T-cell (primary cell): ENCODE data around the gene CLP1. TPM values are rescaled to one million over a fixed set of nuclear protein-coding genes. Genes with fewer than 3 reads are reported as not detected.
A peak's percentile ranks its signal among the peaks of the same experiment; 100 is the strongest.

ENCODE experiments used
- ATAC-seq, 4 experiments: fragments of 200-7000 bp in 3 of 4; fragments of 150-1000 bp in 1 of 4; cut with Tn5 transposase; replicated peaks in 1 of 4; 1 replicate in 3 of 4; 2 replicates in 1 of 4; pipeline ENCODE4 v1.10.0; 2021; ENCODE audit warnings: moderate library complexity in 3 of 4, mild to moderate bottlenecking in 2 of 4, moderate number of reproducible peaks in 1 of 4
- CTCF ChIA-PET, 2 donors: fragments of 300-600 bp; sonication (Branson Sonifier 250); formaldehyde crosslinking; loops; one replicate each; lab custom pipeline; 2022; ENCODE audit warnings: antibody characterized with exemption in 2 of 2; lab: Charles Lee
- POLR2A ChIA-PET, 2 donors: fragments of 300-600 bp; sonication (Branson Sonifier 250); formaldehyde crosslinking; loops; one replicate each; lab custom pipeline; 2022; ENCODE audit warnings: antibody characterized with exemption in 2 of 2; lab: Charles Lee
- DNase-seq, 35 experiments: peaks; one replicate each; pipeline versions ENCODE4 v3.0.0 to v3.0.0-alpha.2; 2013 to 2023
- H3K27ac ChIP-seq: one replicate; pipeline ENCODE4 v1.5.1; 2013; ENCODE audit warnings: low read length
- H3K27me3 ChIP-seq, 2 experiments: replicated peaks in 1 of 2; 1 replicate in 1 of 2; 2 replicates in 1 of 2; pipeline versions ENCODE4 v1.6.1 to v1.7.0; 2013; ENCODE audit warnings: low read length in 1 of 2, mixed read lengths in 1 of 2; ENCODE audit not compliant: control insufficient read depth in 2 of 2, insufficient read depth in 2 of 2; ENCODE audit errors: extremely low read depth in 1 of 2
- H3K36me3 ChIP-seq, 2 donors: 1 replicate in 1 of 2; 2 replicates in 1 of 2; pipeline versions ENCODE4 v1.6.1 to v1.7.0; 2013; ENCODE audit warnings: low read length in 1 of 2; ENCODE audit not compliant: control insufficient read depth in 2 of 2, insufficient read depth in 1 of 2; ENCODE audit errors: extremely low read depth in 1 of 2
- H3K4me1 ChIP-seq, 2 experiments: 1 replicate in 1 of 2; 2 replicates in 1 of 2; pipeline versions ENCODE4 v1.6.1 to v1.7.0; 2013; ENCODE audit warnings: low read length in 2 of 2, mixed read lengths in 1 of 2; ENCODE audit not compliant: insufficient read depth in 2 of 2, control insufficient read depth in 1 of 2; ENCODE audit errors: extremely low read depth in 1 of 2
- H3K4me3 ChIP-seq, 2 donors: 1 replicate in 1 of 2; 2 replicates in 1 of 2; pipeline versions ENCODE4 v1.5.1 to v1.7.0; 2013; ENCODE audit warnings: mild to moderate bottlenecking in 2 of 2, low read length in 1 of 2, moderate library complexity in 1 of 2; ENCODE audit not compliant: control insufficient read depth in 1 of 2; ENCODE audit errors: extremely low read depth in 1 of 2
- H3K9me3 ChIP-seq: 2 replicates; pipeline ENCODE4 v1.7.0; 2013
- H3K27ac Mint-ChIP-seq, 2 donors: one replicate each; pipeline ENCODE4 v1.8.0; 2020 to 2021; ENCODE audit warnings: mild to moderate bottlenecking in 2 of 2, mixed read lengths in 2 of 2
- H3K27me3 Mint-ChIP-seq, 2 donors: one replicate each; pipeline ENCODE4 v1.8.0; 2021 to 2022; ENCODE audit warnings: mixed read lengths in 2 of 2
- H3K36me3 Mint-ChIP-seq: one replicate; pipeline ENCODE4 v1.8.0; 2021; ENCODE audit warnings: mixed read lengths
- H3K4me1 Mint-ChIP-seq, 3 donors: one replicate each; pipeline ENCODE4 v1.8.0; 2020 to 2022; ENCODE audit warnings: mixed read lengths in 3 of 3, mild to moderate bottlenecking in 1 of 3
- H3K4me3 Mint-ChIP-seq, 3 donors: one replicate each; pipeline ENCODE4 v1.8.0; 2020 to 2022; ENCODE audit warnings: mild to moderate bottlenecking in 3 of 3, mixed read lengths in 3 of 3, moderate library complexity in 3 of 3
- H3K9me3 Mint-ChIP-seq, 3 donors: one replicate each; pipeline ENCODE4 v1.8.0; 2020 to 2022; ENCODE audit warnings: mixed read lengths in 3 of 3
- WGBS: methylation state at CpG from one replicate; pipeline ENCODE4 v1.1.5; 2013; ENCODE audit warnings: missing lambda C conversion rate; ENCODE audit not compliant: insufficient coverage; 5-methylcytosine and 5-hydroxymethylcytosine counted together
- total RNA-seq, 35 experiments: library from RNA in 6 of 35; stranded (reverse) in 6 of 35; fragments of 120-200 nt in 1 of 35; gene quantifications; one replicate each; pipeline versions ENCODE4 v1.2.1 to v1.2.4 and lab custom pipeline; 2013 to 2026

Gene CLP1
- total RNA-seq, 5 donors from 2014 or later (not counting 1 experiment from before 2014, with no cell fraction given) = 14.3 to 16.0 (median 14.5) TPM

DNA sequence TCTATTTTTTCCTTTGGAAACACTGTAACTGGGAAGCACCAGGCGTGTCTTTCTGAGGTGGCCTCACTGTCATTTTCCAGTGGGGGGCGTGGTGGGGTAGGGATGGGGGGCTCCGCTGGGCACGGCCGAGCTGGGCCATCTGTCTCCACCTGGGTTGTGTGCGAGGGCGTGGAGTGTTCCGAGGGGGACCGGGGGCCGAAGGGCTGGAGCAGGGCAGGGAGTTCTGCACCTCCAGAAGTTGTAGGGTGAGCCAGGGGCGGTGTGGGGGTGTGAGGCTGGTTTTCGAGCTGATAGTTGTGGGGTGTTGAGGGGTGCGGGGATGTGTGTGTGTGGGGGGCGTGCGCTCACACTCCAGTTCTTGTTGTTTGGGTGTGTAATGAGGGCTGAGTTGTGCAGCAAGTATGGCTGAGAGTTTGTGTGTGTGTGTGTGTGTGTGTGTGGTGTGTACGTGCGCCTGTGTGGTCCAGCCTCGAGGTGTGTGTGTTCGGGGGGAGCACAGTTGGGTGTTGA, 18.7 kb upstream of the CLP1 start:
- peaks cover 0 to 40% of the 10 kb centered on the region in 2 experiments for H3K27me3 ChIP-seq
- H3K9me3 Mint-ChIP-seq = no peaks in the 10 kb centered on the region
- peaks cover 11 to 19% (median 19%) of the 10 kb centered on the region in 3 donors for H3K4me1 Mint-ChIP-seq
- ChIA-PET POLR2A (no interaction called here), CTCF (interaction anchor here (0.6 to 4.9 kb wide), 6 partner anchors 12 to 891 kb away, joined by 3 to 51 read pairs (median 4); partner anchors contain the start of gene UBE2L6 (in 2 of the 2))
- peak in 1 of 35 experiments; percentile 20 for DNase-seq
- no peak overlapping the region for H3K27ac Mint-ChIP-seq
- ATAC-seq = peak; percentile 36 to 47 (median 39)
- H3K4me3 Mint-ChIP-seq = peak overlapping the region; percentile 76 to 89 (median 80)
- peaks cover 9 to 26% of the 10 kb centered on the region in 2 experiments for H3K4me1 ChIP-seq
- WGBS = under 1% methylated on average over 13 of the region's 19 CpGs
- no peak overlapping the region for H3K27ac ChIP-seq
- no peaks in the 10 kb centered on the region for H3K36me3 ChIP-seq
- H3K4me3 ChIP-seq = peak overlapping the region; percentile 48 to 55
- H3K9me3 ChIP-seq = no peaks in the 10 kb centered on the region
- no peaks in the 10 kb centered on the region for H3K36me3 Mint-ChIP-seq
- peaks cover 12 to 48% of the 10 kb centered on the region in 2 donors for H3K27me3 Mint-ChIP-seq

DNA sequence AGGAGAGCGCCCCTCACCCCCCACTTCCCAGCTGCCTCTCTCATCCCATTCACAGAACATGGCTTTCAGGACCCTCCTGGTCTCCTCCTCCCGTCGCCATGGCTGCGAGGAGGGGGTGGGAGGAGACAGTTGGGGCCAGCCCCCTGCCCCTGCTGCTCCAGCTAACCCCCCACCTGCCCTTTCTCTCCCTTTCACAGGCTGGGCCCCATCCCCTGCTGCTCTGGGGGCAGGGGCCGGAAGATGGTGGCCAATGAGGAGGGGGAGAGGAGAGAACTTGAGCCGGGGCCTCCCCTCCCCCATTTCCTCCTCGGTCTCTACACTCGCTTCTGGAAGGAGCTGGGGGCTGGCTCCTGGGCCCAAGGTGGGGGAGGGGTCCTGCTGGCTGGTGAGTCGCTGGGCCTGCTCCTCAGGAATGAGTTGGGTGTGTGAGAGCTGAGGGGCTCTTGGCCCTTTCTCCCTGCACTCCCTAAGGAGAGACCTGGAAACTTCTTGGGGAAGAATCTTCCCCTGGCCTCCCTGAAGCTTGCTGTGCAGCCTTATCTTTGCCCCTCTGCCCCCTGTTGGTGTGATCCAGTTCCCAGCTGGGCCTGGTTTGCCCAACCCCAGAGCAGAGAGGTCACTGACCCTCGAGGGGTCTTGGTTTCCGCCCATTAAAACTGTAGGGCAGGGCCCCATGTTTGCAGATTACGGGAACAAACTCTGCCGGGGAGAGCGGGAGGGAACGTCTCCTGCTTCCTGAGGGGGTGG, 18.1 kb upstream of the CLP1 start:
- 55% methylated on average over 6 of the region's 15 CpGs for WGBS
- no peaks in the 10 kb centered on the region for H3K36me3 ChIP-seq
- Mint-ChIP-seq H3K4me1 (peaks cover 12 to 19% (median 19%) of the 10 kb centered on the region in 3 donors), H3K4me3 (peak overlapping the region; percentile 76 to 89 (median 80)), H3K36me3 (no peaks in the 10 kb centered on the region), H3K27me3 (peaks cover 10 to 42% of the 10 kb centered on the region in 2 donors), H3K9me3 (no peaks in the 10 kb centered on the region), H3K27ac (no peak overlapping the region)
- ATAC-seq (peak in 2 of 4 experiments; percentile 25 to 26), DNase-seq (peak in 1 of 35 experiments; percentile 22)
- peak overlapping the region; percentile 48 to 55 for H3K4me3 ChIP-seq
- H3K27ac ChIP-seq = no peak overlapping the region
- peaks cover 9 to 27% of the 10 kb centered on the region in 2 experiments for H3K4me1 ChIP-seq
- ChIA-PET CTCF (interaction anchor here (0.6 to 4.9 kb wide), 9 partner anchors 12 to 891 kb away, joined by 3 to 51 read pairs (median 4); partner anchors contain the start of gene UBE2L6 (in 2 of the 2)), POLR2A (no interaction called here)
- H3K9me3 ChIP-seq = no peaks in the 10 kb centered on the region
- peaks cover 0 to 37% of the 10 kb centered on the region in 2 experiments for H3K27me3 ChIP-seq

DNA sequence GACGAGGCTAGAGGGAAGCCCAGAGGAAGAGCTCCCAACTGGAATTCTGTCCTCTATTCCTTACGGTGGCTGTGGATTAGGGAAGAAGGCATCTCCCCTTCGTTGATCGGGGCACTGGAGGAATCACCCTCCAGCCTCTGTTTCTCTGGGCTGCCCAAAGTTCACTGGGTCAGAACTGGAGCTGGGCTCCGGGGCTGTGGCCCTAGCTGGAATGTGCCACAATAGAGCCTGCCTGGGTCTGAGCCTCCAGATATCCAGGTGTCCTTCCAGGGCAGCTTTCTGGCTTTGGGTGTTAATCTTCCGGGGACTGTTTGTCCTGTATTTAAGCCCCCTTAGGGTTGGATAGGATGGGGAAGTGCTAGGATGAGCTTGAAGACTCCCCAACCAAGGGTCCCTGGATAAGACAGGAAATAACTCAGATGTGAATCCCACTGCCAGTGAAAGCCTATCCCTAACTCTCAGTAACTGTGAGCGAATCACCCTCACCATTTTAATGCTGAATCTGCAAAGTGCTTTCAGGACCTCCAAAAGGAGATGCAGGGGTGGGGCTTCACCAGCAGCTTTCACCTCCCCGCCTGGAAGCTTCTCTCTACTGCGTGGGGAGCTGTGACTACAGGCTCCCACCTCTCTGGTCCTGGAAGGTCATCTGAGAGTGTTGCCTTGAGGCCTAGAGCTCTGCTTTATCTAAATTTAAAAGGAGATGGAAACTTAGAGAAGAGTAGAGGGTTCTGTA, 17.3 kb upstream of the CLP1 start:
- ChIA-PET POLR2A (no interaction called here), CTCF (interaction anchor here (0.5 to 4.9 kb wide), 23 partner anchors 10 to 295 kb away, joined by 3 to 51 read pairs (median 5); partner anchors contain the start of gene UBE2L6 (in 2 of the 2))
- Mint-ChIP-seq H3K4me1 (peaks cover 16 to 21% (median 19%) of the 10 kb centered on the region in 3 donors), H3K4me3 (peak overlapping the region in 2 of 3 donors; percentile 80 to 89), H3K9me3 (no peaks in the 10 kb centered on the region), H3K27ac (no peak overlapping the region), H3K36me3 (no peaks in the 10 kb centered on the region), H3K27me3 (peaks cover 7 to 44% of the 10 kb centered on the region in 2 donors)
- Histone ChIP-seq H3K27me3 (peaks cover 0 to 44% of the 10 kb centered on the region in 2 experiments), H3K27ac (no peak overlapping the region), H3K4me1 (peaks cover 9 to 32% of the 10 kb centered on the region in 2 experiments), H3K36me3 (no peaks in the 10 kb centered on the region), H3K4me3 (no peak overlapping the region), H3K9me3 (no peaks in the 10 kb centered on the region)
- no peak for DNase-seq
- 62% methylated on average over 4 of the region's 9 CpGs for WGBS
- ATAC-seq = no peak

DNA sequence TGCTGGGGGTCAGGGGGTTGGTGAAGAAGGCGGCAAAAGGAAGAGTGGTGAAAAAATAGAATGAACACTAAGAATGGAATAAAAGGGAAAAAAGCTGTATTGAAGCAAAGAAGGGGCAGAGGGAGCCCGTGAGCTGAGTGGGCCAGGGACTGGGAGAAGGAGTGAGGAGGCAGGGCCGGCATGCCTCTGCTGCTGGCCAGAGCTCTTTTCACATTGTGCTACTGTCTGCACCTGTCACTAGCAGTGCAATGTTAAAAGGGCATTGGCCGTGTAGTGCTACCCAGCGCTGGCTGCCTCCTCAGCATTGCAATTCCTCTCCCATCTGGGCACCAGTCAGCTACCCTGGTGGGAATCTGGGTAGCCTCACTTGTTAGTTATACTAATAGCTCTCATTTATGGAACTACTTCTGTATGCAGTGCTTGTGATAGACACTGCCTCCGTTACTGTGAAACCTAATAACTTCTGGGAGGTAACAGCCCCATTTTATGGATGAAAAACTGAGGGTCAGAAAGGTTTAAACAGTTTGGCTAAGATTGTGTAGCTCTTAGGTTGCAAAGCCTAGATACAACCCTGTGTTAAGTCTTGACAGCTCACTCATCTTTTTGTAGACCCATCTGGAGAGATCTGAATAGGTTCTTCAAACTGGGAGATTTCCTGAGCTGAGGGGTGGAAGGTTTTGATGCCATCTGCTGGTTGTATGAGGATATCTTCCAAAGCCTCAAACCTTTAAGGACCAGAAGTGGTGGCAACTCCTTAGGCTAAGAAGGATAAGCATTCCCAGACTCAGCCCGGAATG, 16.4 kb upstream of the CLP1 start:
- CTCF ChIA-PET = interaction anchor here (0.6 to 4.9 kb wide), 26 partner anchors 11 to 1613 kb away, joined by 3 to 51 read pairs (median 6); partner anchors contain the start of gene UBE2L6 (in 2 of the 2)
- Mint-ChIP-seq H3K4me3 (no peak overlapping the region), H3K27ac (no peak overlapping the region), H3K27me3 (peaks cover 12 to 51% of the 10 kb centered on the region in 2 donors), H3K36me3 (no peaks in the 10 kb centered on the region), H3K4me1 (peaks cover 19 to 25% (median 19%) of the 10 kb centered on the region in 3 donors), H3K9me3 (no peaks in the 10 kb centered on the region)
- DNase-seq = peak in 1 of 35 experiments; percentile 68
- WGBS = 88% methylated on average over 2 of the region's 7 CpGs
- ATAC-seq = peak; percentile 31 to 43 (median 40)
- Histone ChIP-seq H3K4me3 (no peak overlapping the region), H3K9me3 (no peaks in the 10 kb centered on the region), H3K4me1 (peaks cover 11 to 35% of the 10 kb centered on the region in 2 experiments), H3K27me3 (peaks cover 0 to 54% of the 10 kb centered on the region in 2 experiments), H3K27ac (no peak overlapping the region), H3K36me3 (no peaks in the 10 kb centered on the region)
- POLR2A ChIA-PET = interaction anchor here (0.5 to 1.2 kb wide), 3 partner anchors 158 to 296 kb away, joined by 3 to 8 read pairs (median 5); no protein-coding TSS in a partner anchor

DNA sequence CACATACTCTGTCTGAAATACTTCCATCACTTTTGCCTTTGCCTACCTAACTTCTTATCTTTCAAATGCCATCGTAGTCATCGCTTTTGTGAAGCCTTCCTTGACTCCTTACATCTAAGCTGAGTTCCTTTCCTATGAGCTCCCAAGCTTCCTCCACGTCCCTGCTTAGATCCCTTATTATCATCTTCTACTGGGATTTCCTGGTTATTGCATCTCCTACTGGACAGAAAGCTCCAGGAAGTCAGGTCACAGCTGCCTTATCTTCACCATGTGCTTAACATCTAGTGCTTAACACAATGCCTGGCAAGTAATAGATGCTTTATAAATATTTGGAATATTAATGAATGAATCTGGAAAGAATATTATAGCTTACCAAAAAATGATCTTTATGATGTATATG, 13.8 kb upstream of the CLP1 start:
- ATAC-seq = no peak
- 90% methylated on average over 3 of the region's 3 CpGs for WGBS
- Mint-ChIP-seq H3K4me1 (peaks cover 32 to 42% (median 35%) of the 10 kb centered on the region in 3 donors), H3K36me3 (no peaks in the 10 kb centered on the region), H3K27me3 (peaks cover 32 to 54% of the 10 kb centered on the region in 2 donors), H3K4me3 (no peak overlapping the region), H3K27ac (no peak overlapping the region), H3K9me3 (no peaks in the 10 kb centered on the region)
- Histone ChIP-seq H3K9me3 (no peaks in the 10 kb centered on the region), H3K27ac (no peak overlapping the region), H3K4me3 (no peak overlapping the region), H3K27me3 (peaks cover 7 to 58% of the 10 kb centered on the region in 2 experiments), H3K4me1 (peaks cover 27 to 41% of the 10 kb centered on the region in 2 experiments), H3K36me3 (no peaks in the 10 kb centered on the region)
- ChIA-PET POLR2A (interaction anchor here (0.6 to 0.8 kb wide), 6 partner anchors 11 to 155 kb away, joined by 3 to 8 read pairs (median 4); no protein-coding TSS in a partner anchor), CTCF (interaction anchor here (0.6 to 2.4 kb wide), 39 partner anchors 9 to 924 kb away, joined by 3 to 25 read pairs (median 5); partner anchors contain the start of genes UBE2L6 (in 2 of the 2), CLP1 (in 1 of the 2), RTN4RL2 (in 1 of the 2) and SLC43A1 (in 1 of the 2))
- no peak for DNase-seq
